ENCODE measurements around the gene RALGAPA2.

Gene RALGAPA2

DNA sequence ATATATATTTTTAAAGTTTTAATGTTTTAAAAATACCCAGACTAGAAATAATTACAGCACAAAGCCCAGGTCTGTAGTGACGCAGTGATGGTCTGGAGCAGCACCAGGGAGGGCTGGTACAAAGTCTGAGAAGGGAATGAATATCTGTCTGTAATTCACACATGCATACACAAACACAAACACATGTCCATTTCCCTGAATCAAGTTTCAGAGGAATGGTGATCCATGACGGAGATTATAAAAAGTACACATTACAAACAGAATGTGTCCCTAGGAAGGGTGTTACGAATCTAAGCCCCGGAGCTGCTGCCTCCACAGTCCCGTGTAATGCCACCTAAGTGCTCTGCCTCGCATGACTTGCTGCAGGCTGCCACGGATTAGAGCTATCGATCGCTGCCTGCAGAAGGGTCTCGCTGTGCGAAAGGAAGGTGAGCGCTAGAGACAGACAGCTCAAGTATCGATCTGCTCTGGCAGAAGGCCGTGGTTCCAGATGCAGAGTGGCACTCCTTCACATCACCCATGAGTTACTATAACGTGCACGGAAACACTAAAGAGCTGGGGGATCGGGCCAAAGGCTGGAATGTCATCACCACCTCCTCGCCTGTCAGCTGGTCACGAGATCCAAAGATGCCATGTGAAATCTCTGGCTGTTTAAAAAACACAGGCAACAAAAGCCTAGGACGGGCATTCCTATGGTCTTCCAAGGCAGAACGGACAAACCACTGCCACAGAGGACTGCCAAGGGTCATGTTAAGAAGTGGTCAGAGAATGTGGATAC lies 257.4 kb downstream of the RALGAPA2 start:
- DNase-seq = no peak

DNA sequence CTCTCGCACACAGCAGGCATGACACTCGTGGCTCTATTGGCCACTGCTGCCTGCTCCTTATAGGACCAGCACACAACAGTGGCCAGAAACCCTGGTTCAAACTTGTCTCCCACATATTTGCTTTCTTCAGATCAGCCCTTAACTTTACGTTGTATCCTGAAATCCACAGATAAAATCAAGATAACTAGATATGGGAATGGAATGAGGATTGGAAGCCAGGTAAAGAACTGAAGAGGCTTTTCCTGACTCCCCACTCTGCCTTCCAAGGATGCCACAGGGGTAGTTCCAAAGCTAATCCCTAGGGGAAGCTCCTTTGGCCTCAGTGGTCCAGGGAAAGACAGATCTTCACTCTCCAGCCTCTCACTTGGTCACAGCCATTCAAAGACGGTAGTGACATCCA lies 258.1 kb downstream of the RALGAPA2 start:
- no peak for DNase-seq

DNA sequence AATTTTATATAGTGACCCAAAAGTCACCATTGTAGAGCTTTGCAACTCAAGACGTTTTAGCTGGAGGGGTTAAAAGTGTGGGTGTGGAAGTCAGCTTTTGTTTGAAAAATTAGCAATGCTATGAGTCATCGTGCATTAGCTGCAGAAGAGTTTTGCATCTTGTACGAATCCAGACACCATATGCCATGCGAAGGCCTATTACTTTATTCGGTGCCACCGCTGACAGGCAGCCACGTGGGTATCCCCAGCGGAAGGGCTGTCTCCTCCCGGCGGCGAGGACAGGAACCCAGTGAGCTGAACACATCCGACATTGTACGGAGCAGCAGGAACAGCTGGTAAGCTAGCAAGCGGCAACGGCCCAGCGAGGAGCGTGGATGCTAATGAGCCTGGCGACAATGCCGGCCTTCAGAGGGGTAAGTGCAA lies 260.2 kb downstream of the RALGAPA2 start:
- DNase-seq = no peak

DNA sequence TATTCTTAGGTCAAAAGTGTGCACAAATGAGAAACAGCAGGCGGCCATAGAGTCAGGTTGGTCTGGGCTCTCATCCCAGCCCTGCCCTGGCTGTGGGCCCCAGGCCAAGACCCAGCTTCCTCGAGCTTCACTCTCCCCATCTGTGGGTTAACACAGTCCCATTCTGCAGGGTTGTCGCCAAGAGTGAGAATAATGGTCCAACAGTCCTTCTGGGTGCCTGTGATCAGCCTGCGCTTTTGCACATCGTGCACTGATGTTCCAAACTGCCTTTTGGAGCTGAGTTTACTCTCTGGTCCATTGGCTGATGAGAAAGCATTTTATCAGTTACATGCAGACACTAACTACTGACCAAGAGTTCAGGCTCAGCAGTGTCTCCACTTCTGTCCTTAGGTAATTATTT lies 261.9 kb downstream of the RALGAPA2 start:
- no peak for DNase-seq

DNA sequence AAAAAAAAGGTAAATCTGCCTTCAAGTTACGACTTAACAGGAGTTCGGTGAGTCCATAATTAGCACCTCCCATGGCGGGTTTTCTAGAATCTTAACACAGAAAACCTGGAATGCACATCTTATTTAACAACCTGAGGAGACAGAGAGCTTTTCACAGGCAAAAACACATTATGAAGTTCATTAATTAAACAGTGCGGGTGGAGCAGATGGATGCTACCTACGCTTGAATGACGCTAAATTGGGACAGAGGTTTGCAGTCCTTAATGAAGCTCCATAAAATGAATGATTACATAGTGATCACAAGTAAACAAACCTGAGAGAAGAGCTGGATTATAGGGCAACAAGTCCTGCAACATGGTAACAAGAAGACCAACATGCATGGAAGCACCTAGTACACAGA lies 263.6 kb downstream of the RALGAPA2 start:
- DNase-seq = no peak

DNA sequence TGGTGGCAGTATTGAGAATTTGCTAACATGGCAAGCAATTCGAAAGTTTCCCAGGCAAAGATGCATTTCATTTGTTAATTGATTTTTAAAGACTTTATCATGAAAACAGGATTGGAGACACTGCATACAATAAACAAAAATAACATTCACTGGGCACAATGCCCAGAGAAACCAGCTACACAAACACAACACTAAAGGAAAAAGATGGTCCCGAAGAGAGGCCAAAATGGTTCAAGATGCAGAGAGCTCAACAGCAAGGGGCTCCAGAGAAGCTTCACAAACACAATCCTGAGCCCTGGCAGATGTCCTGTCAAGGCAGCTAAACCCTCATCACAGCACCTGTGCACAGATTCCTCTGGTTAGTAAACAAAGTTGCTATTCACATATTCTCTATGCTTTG lies 265.2 kb downstream of the RALGAPA2 start:
- DNase-seq = no peak

DNA sequence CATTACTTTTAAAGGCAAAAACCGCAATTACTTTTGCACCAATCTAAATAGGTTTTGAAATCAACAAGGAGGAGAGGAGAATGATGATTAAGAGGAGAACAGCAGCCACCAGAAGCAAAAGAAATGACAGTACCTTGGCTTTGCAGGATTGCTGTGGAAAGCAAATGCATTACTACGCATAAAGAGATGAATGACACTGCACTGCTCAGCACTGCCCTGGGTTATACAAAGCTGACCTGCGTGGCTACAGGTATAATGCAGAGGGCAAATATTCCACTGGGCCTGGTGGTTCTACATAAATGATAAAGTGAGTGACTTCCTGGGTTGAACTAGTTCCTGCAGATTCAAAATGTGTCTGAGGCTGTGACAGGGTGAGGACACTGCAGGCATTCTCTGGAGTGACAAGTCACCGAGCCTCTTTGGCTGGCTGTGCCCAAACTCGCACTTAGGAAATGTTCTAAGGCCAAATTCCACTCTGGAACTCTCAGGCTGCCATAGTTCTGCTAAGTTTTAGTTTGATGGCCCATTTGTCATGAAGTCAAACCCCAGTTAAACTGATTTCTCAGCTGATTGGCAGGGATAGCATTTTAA lies 265.9 kb downstream of the RALGAPA2 start:
- DNase-seq = no peak

DNA sequence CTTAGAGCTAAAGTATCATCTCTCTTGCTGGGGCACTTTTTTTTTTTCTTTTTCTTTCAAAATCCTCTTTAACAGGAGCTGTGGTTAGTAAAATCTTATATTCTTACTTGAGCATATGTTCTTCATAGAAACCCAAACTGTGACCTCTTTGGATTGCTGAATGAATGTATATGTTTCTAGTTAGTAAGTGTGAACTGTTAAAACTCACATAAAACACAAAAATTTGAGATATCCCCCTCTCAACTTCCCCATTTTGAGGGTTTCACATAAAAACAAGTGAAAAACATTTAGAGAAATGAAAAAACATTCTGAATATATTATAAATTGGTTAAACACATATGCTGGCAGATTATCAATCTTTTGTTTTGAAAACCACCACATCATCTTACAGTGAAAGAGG lies 266.4 kb downstream of the RALGAPA2 start:
- DNase-seq = no peak

DNA sequence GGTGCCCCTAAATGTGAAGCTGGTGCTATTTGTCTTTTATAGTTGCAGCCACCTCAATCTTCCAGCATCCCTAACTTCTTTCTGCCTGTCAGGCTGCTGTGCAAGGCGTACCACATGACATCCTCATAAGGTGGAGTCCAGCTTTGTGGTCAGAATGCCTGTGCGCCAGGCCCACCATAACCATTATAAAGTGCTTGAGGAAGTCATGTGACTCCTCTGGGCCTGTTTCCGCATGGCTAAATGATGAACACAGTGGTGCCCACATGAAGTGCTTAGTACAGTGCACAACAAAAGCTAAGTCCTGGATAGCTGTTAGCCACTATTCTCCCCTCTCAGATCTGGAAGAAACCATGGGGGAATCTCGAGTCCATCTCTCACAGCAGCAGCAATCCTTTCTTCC lies 268.9 kb downstream of the RALGAPA2 start:
- no peak for DNase-seq

DNA sequence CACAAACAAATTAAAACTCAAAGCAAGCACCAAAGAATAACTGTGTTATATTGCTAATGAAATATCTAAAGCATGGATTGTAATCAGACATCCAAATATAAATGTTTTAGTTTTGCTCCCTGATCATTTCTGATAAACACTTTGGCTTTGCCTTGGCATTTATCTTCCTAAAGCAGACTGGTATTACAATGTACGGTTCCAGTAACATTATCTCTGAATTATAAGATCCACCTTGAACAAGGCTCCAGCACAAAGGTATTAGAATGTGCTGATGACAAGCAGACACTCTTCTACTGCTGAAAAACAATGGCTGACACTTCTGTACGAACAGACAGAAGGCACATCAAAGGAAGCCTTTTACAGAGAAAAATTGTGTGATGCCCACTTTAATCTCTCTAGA lies 270.0 kb downstream of the RALGAPA2 start:
- DNase-seq = no peak

DNA sequence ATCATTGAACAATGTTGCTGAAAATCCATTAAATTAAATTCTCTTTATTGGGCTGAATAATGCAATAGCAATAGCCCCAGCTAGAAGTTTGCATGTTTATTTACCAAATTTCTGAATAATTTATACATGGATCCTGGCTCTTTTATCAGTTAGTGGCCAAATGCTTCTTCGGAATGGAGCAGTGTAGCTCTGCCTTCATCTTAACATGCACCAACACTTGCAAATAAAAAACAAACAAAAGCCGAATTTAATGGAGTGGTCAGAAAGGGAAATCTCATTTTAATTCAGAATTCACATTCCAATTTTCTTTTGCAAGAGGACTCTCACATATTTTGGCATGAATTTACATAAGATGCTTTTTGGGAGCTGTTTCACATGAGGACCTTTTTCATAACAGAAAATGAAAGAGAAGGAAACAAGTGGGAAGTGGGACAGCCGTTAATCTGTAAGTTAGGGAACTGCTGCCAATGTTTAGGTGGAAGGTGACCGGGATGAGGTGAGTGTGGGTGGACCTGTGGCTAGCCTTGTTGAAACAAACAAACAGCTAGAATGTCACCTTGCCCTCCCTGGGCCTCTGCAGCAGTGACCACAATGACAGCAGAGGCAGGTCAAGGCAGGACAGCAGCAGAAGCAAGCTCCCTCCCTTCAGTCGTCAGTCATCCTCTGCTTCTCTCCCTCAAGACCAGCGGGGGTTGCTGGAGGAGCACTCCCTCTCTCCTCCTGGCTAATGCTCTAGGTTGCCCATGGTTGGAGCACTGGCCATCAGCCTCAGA lies 271.4 kb downstream of the RALGAPA2 start:
- DNase-seq = no peak

DNA sequence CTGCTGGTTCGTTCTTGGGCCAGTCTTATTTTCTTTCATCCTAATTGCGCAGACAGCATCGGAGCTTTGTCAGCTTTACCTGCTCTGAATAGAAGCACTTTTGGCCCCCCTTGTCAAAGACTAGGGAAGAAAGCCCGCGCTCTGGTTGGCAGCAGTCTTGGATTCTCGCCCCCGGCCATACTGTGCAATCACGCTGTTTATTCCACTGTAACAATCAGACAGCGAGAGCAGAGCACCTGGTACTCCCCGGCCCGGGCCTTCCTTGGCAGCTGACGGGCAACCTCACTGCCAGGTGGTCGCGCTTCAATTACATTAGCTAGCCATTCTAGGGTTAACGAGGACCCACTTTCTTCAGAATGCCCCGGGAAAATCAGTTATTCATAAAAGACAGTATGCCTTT lies 272.0 kb downstream of the RALGAPA2 start:
- no peak for DNase-seq

DNA sequence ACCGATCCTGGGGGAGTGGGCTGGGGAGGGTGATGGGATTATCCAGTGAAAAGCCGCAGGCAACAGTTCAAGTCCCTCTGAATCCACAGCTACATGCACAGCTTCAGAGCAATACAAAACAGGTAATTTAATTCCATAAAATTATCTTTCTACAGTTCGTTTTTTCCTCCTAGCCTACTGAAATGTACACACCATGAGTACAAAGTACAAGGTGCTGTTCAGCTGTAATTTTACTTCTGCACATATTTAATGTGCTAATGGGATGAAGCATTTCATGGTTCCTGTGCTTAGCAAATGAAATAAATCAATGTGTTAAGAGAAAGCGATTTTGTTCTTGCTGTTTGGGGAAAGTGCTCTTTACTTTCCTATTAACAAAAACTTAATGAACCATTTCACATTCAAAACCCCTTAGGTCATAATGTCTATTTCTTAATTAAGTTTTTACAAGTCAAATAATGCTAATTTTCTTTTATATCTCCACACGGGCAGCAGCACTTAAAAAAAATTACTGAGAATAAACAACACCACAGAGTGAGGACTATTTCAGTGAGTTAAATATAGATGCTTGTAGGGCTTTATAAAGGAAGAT lies 272.7 kb downstream of the RALGAPA2 start:
- no peak for DNase-seq

DNA sequence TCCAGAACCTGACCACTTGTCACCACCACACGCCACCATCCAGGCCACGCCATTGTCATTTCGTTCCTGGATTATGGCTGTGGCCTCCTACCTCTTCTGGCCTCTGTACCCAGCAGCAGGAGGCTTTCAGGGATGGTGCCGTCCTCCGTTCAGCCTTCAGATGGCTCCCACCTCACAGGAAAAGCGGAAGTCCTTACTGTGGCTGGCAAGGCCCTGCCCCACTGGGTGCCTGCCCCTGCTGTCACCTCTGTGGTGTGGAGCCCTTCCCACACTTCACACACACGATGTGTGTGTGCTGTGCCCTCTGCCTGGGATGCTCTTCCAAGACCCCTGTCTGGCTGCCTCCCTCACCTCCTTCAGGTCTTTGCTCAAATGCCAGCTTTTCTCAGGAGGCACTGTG lies 275.1 kb downstream of the RALGAPA2 start:
- no peak for DNase-seq

DNA sequence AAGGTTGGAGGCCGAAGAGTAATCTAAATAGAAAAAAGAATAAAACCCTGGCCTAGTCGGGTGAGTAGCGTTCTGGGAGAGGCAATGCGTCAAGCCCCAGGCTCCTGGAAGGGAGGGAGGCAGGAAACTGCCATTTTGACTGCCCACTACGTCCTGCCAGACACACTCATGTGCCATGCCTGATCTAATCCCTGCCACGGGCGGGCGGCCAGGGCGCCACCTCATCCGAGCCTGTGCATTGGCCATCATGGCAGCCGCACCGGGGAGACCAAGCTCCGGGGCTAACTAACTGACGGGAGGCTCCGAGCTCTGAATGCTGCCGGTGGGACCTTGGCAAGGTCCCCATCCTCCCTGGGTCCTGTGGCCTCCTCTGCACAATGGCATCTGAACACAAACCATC lies 275.8 kb downstream of the RALGAPA2 start:
- DNase-seq = no peak

DNA sequence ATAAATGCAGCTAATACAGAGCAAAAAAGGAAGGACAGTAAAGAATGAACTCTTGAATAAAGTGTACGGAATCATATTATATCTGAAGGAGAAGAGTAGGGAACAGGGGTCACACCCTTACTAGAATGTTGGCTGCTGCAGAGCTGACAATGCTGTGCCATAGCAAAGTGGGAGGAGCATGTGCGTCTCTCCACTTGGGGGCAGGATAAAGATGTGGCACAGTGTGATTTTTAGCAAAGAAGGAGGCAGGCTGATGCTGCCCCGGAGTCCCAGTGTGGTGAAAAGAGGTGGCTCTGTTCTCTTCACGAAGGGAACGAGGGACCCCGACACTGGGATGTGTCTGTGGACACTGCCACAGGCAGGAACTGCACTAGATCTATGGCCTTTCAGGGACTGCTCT lies 277.0 kb downstream of the RALGAPA2 start:
- no peak for DNase-seq

DNA sequence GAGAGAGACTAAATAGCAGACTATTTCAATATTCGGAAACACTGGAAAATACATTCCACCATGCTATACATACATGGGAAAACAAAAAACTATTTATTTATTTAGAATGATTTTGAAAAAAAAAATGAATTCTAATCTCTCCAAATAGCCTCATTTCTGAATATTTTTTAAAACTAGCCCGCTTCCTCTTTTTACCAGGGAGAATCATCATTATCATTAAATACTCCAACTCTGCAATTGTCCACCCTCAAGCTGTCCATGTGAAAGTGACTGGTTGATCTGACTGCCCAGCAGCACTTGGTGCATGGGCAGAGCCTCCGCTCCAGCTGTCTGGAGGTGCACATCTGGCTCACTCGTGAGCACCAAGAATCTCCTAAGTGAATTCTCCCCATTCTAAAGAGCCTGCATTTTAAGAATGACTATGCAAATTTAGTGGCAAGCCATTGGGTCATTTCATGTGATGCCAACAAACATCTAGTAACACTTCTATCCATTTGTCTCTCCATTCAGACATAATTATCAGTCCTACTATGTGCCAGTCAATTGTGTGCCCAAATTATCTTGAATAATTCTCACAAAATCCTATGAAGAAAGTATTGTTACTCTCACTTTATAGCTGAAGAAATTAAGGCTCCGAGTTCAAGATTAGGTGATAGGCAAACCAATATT lies 279.7 kb downstream of the RALGAPA2 start:
- no peak for DNase-seq

DNA sequence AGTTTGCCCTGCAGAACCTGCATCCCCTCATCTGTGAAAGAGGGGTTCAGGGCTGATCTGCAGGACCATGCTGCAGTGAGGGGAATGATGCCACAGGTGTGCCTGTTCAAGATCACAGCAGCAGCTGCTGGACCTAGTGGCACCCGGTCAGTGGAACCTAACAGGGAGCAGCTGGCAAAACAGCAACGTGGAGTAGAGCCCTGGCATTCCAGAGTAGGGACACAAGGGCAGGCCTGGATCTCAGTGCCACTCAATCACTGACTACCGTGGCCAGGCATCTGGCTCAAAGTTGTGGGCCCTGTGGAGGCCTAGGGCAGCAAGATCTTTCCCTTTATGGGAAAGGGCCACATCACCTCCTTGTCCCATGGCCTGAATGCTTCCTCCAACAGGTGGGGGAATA lies 282.4 kb downstream of the RALGAPA2 start:
- no peak for DNase-seq

DNA sequence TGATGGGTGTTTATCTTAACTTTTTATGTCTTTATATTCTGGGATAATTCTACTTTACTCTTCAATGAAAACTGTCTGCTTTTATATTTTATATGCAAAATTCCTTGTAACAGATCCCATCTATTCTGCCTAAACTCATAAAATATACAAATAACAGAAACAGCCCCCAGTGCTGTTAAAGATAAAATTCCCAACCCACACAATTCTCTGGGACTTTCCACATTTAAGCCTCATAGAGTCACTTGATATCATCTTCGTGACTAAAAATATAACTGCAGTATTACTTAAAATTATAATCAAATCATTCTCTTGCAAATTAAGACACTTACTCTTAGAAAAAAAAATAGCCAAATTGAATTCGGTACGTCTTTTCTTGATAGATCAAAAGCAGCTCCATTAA lies 284.4 kb downstream of the RALGAPA2 start:
- no peak for DNase-seq

DNA sequence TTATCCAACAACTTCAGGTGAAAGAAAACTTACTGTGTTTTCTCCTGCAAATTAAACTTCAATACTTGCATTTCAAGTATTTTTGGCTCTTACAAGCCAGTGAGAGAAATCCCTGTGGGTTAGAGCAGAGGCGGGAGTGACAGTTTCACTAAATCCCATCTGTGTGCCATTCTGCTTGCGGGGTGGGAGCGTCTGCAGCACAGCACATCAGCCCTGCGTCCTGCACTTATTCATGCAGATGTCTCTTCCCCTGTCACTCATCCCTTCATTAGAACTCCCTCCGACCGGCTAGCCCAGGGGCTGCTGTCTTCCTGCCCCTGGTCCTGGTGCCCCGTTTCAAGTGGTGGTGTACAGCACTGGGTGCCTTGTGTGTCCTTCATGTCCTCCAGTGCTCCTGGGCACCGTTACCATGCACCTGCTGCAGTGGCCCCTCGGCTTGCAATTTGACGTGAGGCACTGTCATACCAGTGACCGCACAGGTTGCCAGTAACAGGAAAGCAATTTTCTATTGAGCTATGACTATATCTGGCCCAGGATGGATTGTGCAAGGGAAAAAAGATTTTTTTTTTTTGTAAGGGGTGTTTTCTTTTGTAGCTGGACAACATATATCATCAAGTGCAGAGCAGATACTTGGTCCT lies 285.1 kb downstream of the RALGAPA2 start:
- no peak for DNase-seq

DNA sequence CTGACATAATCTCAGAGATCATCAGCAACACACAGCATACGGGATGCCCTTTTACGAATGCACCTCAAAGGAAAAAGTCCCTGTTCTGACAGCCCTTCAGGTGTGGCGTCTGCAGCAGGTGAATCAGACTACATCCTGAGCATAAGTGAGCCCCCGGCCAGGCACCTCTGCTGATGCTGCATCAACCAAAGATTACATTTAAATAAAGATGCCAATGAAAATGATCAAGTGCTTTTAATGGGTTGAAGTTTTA lies 285.9 kb downstream of the RALGAPA2 start:
- no peak for DNase-seq

DNA sequence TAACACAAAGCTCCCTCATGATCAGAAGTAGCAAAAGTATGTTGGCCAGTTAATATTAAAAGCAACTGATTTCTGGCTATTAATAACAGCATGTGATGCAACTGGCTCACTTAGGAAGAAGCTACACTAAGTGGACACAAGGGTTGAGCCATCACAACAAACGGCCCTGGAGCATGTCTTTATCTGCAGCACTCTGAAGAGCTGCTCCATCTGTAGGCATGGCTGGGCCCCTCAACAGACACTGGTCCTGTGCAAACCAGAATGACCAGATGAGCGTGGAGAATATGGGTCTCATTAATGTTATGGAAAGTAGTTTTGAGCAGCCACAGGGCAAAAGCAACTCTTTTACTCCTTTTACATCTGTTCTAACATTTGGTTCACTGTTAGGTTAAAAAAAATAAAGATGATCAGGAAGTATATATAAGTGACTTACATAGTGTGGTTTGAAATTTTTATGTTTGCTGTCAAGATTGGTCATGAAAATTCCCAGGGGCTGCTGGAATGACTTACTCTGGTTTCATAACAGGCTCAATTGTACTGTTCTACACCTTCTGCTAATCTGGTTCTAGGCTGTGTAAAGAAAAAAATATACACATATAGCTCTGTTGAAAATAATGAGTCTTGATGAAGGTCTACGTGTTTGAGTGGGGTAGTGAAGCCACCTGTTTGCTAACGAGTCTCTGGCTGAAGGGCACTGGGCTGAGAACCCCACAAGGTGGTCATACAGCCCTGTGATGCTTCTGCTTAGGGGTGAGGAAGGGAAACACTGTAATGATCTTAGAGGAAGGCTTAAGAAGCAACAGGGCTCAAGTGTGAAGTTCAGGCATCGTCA lies 286.4 kb downstream of the RALGAPA2 start:
- no peak for DNase-seq

Measured in effector CD8-positive, alpha-beta T cell (primary cell).